K562 (cell line): Measurements from ENCODE around the gene SHISAL1. TPM values are rescaled to one million over a fixed set of nuclear protein-coding genes. Genes with fewer than 3 reads are reported as not detected.

ENCODE experiments used
- ATAC-seq: fragments of 200-7000 bp; cut with Tn5 transposase; 3 replicates; pipeline ENCODE4 v1.9.1; 2020; ENCODE audit warnings: moderate library complexity
- BruUV-seq: library from RNA; stranded (reverse); fragments of 400-500 nt; replicated peaks from 2 replicates; lab custom pipeline; 2021; lab: Mats Ljungman, UMichigan
- CTCF ChIA-PET: fragments of 300-600 bp; formaldehyde crosslinking; extraction: SDS; loops from one replicate; lab custom pipeline; 2021; ENCODE audit warnings: low intra/inter-chr PET ratio; lab: Yijun Ruan, JAX
- POLR2A ChIA-PET: fragments of 300-600, 350-650 bp; sonication (Branson Sonifier 250); formaldehyde crosslinking; extraction: SDS; loops from one replicate; lab custom pipeline; 2021; ENCODE audit warnings: antibody characterized with exemption, inconsistent platforms; lab: Yijun Ruan, JAX
- DNase-seq, 4 experiments: peaks; one replicate each; pipeline versions ENCODE4 v3.0.0 to v3.0.0-alpha.2; 2011 to 2018; ENCODE audit warnings: low spot score in 3 of 4, mixed read lengths in 3 of 4; ENCODE audit errors: extremely low read depth in 1 of 4
- FAIRE-seq: peaks from 2 replicates; lab custom pipeline; 2011; peaks lifted over from hg19 to GRCh38; lab: Jason Lieb, UNC
- H2AFZ ChIP-seq: 2 replicates; pipeline ENCODE4 v1.6.0; 2011; ENCODE audit warnings: low read depth, low read length, control low read depth, inconsistent platforms
- H3K27ac ChIP-seq: fragments of 200-600 bp; 3 replicates; pipeline ENCODE4 v1.8.0; 2011; ENCODE audit warnings: low read depth, mild to moderate bottlenecking, control low read depth, inconsistent platforms, low read length, moderate library complexity, mixed read lengths; ENCODE audit errors: extremely low read depth
- H3K27me3 ChIP-seq, 2 experiments: fragments of 300-600 bp in 1 of 2; 2 replicates in 1 of 2; 3 replicates in 1 of 2; pipeline versions ENCODE4 v1.6.0 to v1.8.0; 2011; ENCODE audit warnings: inconsistent platforms in 2 of 2, low read length in 2 of 2, mild to moderate bottlenecking in 1 of 2, mixed read lengths in 1 of 2, moderate library complexity in 1 of 2; ENCODE audit not compliant: control insufficient read depth in 2 of 2, insufficient read depth in 2 of 2
- H3K36me3 ChIP-seq: fragments of 300-600 bp; 3 replicates; pipeline ENCODE4 v1.8.0; 2011; ENCODE audit warnings: mild to moderate bottlenecking, low read length, inconsistent platforms; ENCODE audit not compliant: control insufficient read depth, insufficient read depth
- H3K4me1 ChIP-seq, 2 experiments: fragments of 200-600 bp in 1 of 2; replicated peaks in 1 of 2; 2 replicates in 1 of 2; 3 replicates in 1 of 2; pipeline versions ENCODE4 v1.5.1 to v1.8.0; 2011; ENCODE audit warnings: inconsistent platforms in 2 of 2, low read length in 2 of 2, mild to moderate bottlenecking in 1 of 2, mixed read lengths in 1 of 2, moderate library complexity in 1 of 2; ENCODE audit not compliant: control insufficient read depth in 2 of 2, insufficient read depth in 2 of 2
- H3K4me2 ChIP-seq: 2 replicates; pipeline ENCODE4 v1.6.1; 2011; ENCODE audit warnings: low read length, control low read depth, inconsistent platforms, mixed read lengths; ENCODE audit not compliant: insufficient read depth
- H3K4me3 ChIP-seq: fragments of 200-600 bp; sonication (generic), shearing (Covaris generic); 2 replicates; pipeline ENCODE4 v1.5.1; 2016; ENCODE audit warnings: control low read depth, inconsistent platforms
- H3K79me2 ChIP-seq: fragments of 200-600 bp; 3 replicates; pipeline ENCODE4 v1.8.0; 2011; ENCODE audit warnings: low read length, inconsistent platforms; ENCODE audit not compliant: control insufficient read depth, insufficient read depth
- H3K9ac ChIP-seq, 2 experiments: 2 replicates each; pipeline versions ENCODE4 v1.6.0 to v1.6.1; 2011; ENCODE audit warnings: low read depth in 2 of 2, low read length in 2 of 2, control low read depth in 1 of 2, inconsistent platforms in 1 of 2, mild to moderate bottlenecking in 1 of 2, mixed read lengths in 1 of 2; ENCODE audit not compliant: insufficient read depth in 1 of 2
- H3K9me1 ChIP-seq: one replicate; pipeline ENCODE4 v1.6.0; 2011; ENCODE audit warnings: inconsistent platforms, mild to moderate bottlenecking, low read length, moderate library complexity; ENCODE audit not compliant: control insufficient read depth, insufficient read depth
- H3K9me3 ChIP-seq: replicated peaks from 2 replicates; pipeline ENCODE4 v1.5.1; 2011; ENCODE audit warnings: low read depth, low read length, inconsistent platforms; ENCODE audit not compliant: control insufficient read depth, insufficient read depth
- H4K20me1 ChIP-seq: replicated peaks from 2 replicates; pipeline ENCODE4 v1.6.1; 2011; ENCODE audit warnings: low read length, inconsistent platforms, mixed read lengths; ENCODE audit not compliant: control insufficient read depth, insufficient read depth
- ARID3A ChIP-seq: IDR thresholded peaks from 2 replicates; pipeline ENCODE4 v1.6.1; 2012; ENCODE audit warnings: low read depth, low read length, improper control_type of control experiment, borderline replicate concordance
- BMI1 ChIP-seq: fragments of 150-350 bp; IDR thresholded peaks from 2 replicates; pipeline ENCODE4 v1.6.1; 2014; ENCODE audit warnings: low read length
- CGGBP1 ChIP-seq: fragments of 250-450 bp; sonication (Bioruptor Pico); IDR thresholded peaks from 2 replicates; pipeline ENCODE4 v1.9.0; 2021; ENCODE audit warnings: mild to moderate bottlenecking
- ETS2 ChIP-seq: IDR thresholded peaks from 2 replicates; pipeline ENCODE4 v1.6.1; 2016; ENCODE audit warnings: borderline replicate concordance, missing genetic modification characterization, mild to moderate bottlenecking, moderate library complexity, missing compliant biosample characterization; ENCODE audit not compliant: poor library complexity, severe bottlenecking
- HDAC6 ChIP-seq: IDR thresholded peaks from 2 replicates; pipeline ENCODE4 v1.6.1; 2012; ENCODE audit warnings: low read depth, mild to moderate bottlenecking, control low read depth, inconsistent platforms, low read length, moderate library complexity
- RUNX1 ChIP-seq: sonication (generic); IDR thresholded peaks from 2 replicates; pipeline ENCODE4 v1.6.1; 2016; ENCODE audit warnings: antibody characterized with exemption, low read depth
- SMARCA5 ChIP-seq: fragments of 450-650 bp; IDR thresholded peaks from 2 replicates; pipeline ENCODE4 v1.6.1; 2016
- TAL1 ChIP-seq: fragments of 450-650 bp; IDR thresholded peaks from 2 replicates; pipeline ENCODE4 v1.6.1; 2016; ENCODE audit warnings: mild to moderate bottlenecking
- TEAD4 ChIP-seq, 2 experiments: sonication (generic) in 1 of 2; formaldehyde crosslinking in 1 of 2; IDR thresholded peaks; 2 replicates each; pipeline versions ENCODE4 v1.6.1 to v1.8.0; 2012 to 2022; ENCODE audit warnings: borderline replicate concordance in 1 of 2, inconsistent platforms in 1 of 2, low read length in 1 of 2, mild to moderate bottlenecking in 1 of 2, missing genetic modification reagents in 1 of 2
- ZNF3 ChIP-seq: fragments of 250-450 bp; sonication (Bioruptor Pico); IDR thresholded peaks from 2 replicates; pipeline ENCODE4 v1.5.0; 2021; ENCODE audit warnings: mild to moderate bottlenecking, moderate library complexity
- ZNF695 ChIP-seq: fragments of 450-650 bp; formaldehyde crosslinking; IDR thresholded peaks from 2 replicates; pipeline ENCODE4 v1.4.0; 2020; ENCODE audit warnings: mild to moderate bottlenecking, moderate library complexity
- ZNF764 ChIP-seq: fragments of 250-450 bp; sonication (Bioruptor Pico); IDR thresholded peaks from 2 replicates; pipeline ENCODE4 v1.4.0; 2020; ENCODE audit warnings: low read depth, mild to moderate bottlenecking, moderate library complexity
- WGBS: fragments of 100-300 bp; shearing (Covaris generic); methylation state at CpG from one replicate; pipeline ENCODE4 v1.1.6; 2016; ENCODE audit warnings: low coverage, mixed read lengths; ENCODE audit not compliant: insufficient coverage; ENCODE audit errors: missing lambda C conversion rate; 5-methylcytosine and 5-hydroxymethylcytosine counted together
- in situ Hi-C: fragments of 300-500 bp; cut with MboI; formaldehyde crosslinking; loops from 4 replicates; pipeline ENCODE4 v1.15.0; 2018; ENCODE audit warnings: inconsistent platforms, mixed read lengths
- intact Hi-C: fragments of 100-400 bp; cut with micrococcal nuclease; formaldehyde crosslinking; loops from 2 replicates; pipeline ENCODE4 v1.14.2; 2022
- polyA plus RNA-seq, 8 experiments: library from polyadenylated mRNA; depleted of rRNA in 4 of 8; stranded (reverse) in 5 of 8; unstranded in 3 of 8; fragments of >200 nt; fragmentation: Nextera tagmentation in 2 of 8; fragmentation: Illumina TruSeq in 1 of 8; extraction: Ambion mirVana in 2 of 8; extraction: Trizol in 1 of 8; gene quantifications; 2 replicates each; pipeline versions ENCODE4 v1.2.1 to v1.2.3, GENCODE V29; 2011 to 2014; ENCODE audit warnings: inconsistent platforms in 1 of 8, missing spikeins in 1 of 8
- total RNA-seq, 7 experiments: library from RNA; depleted of rRNA in 6 of 7; stranded (reverse); fragments of >200 nt in 6 of 7; fragmentation: Illumina TruSeq in 2 of 7; extraction: Trizol in 2 of 7; gene quantifications; 2 replicates each; pipeline versions ENCODE4 v1.2.1 to v1.2.3, GENCODE V29; 2011 to 2021; ENCODE audit warnings: low replicate concordance in 1 of 7

SHISAL1 gene
- total and polyA plus RNA-seq, 9 of the 15 experiments (the other 6 are each of a cell fraction or from before 2014, with no cell fraction given), result not detected

- no peak overlapping the region for H3K9ac ChIP-seq
- in situ Hi-C loops, result no loop called here
Observed at GRCh38 chr22:44359496-44360110, 46.9 kb upstream of the SHISAL1 start.

More at GRCh38 chr22:44359496-44360110, 46.9 kb upstream of the SHISAL1 start:
- Histone ChIP-seq H3K27me3 (peaks cover 0 to 46% of the 10 kb centered on the region in 2 experiments; a peak in 3 of 5 replicates), H3K4me3 (no peak overlapping the region), H3K79me2 (no peaks in the 10 kb centered on the region), H3K4me1 (no peaks in the 10 kb centered on the region; a peak in 1 of 5 replicates), H3K27ac (no peak overlapping the region)
- TF ChIP-seq SMARCA5, result no peak
- TF ChIP-seq CGGBP1, result no peak
- TF ChIP-seq BMI1, result no peak
- TF ChIP-seq TEAD4 (IDR thresholded peaks at IDR 0.05; ENCODE audit: low read length), result no peak
- no peak for TF ChIP-seq TEAD4 (CRISPR knock-in tag; IDR thresholded peaks at IDR 0.05; ENCODE audit: borderline replicate concordance)
- TF ChIP-seq TAL1, result no peak
- no peak for TF ChIP-seq ARID3A
- TF ChIP-seq HDAC6, result no peak
- TF ChIP-seq ZNF695 (CRISPR knock-in tag), result no peak
- no peak for TF ChIP-seq ZNF764 (CRISPR knock-in tag)
- TF ChIP-seq RUNX1, result no peak
- no peak for TF ChIP-seq ETS2 (tag)
- no peak for TF ChIP-seq ZNF3 (CRISPR knock-in tag)
- TF ChIP-seq, all 486 proteins: peak for 0
- H3K36me3 ChIP-seq, result no peaks in the 10 kb centered on the region
- 2% methylated on average over 11 of the region's 13 CpGs for WGBS
- no peak for ATAC-seq
- intact Hi-C loops, result no loop called here
- no peak overlapping the region for H2AFZ ChIP-seq
- no peak for FAIRE-seq
- no peak for DNase-seq
- H4K20me1 ChIP-seq, result peaks cover 5% of the 10 kb centered on the region; the same call in 1 of the 2 replicates
- H3K4me2 ChIP-seq, result no peak overlapping the region
- ChIA-PET POLR2A (interaction anchor here (0.6 kb wide), 1 partner anchor 870 kb away, joined by 3 read pairs; no protein-coding TSS in a partner anchor), CTCF (no interaction called here)
- H3K9me3 ChIP-seq, result no peaks in the 10 kb centered on the region
- H3K9me1 ChIP-seq, result no peaks in the 10 kb centered on the region
- BruUV-seq, result no TSS peak
